ENCODE results near the gene ADIPOR2.

DNA sequence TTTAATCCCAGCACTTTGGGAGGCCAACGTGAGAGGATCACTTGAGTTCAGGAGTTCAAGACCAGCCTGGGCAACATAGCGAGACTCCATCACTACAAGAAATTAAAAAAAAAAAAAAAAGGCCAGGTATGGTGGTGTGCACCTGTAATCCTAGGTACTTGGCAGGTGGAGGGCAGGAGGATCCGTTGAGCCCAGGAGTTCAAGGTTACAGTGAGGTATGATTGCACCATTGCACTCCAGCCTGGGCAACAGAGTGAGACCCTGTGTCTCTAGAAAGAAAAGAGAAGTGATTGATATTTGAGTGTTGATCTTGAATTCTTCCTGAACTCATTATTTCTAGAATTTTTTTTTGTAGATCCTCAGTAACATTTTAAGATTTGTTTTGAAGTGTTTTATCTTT lies 59.4 kb downstream of the ADIPOR2 start:
- TF ChIP-seq, protein P1, sequence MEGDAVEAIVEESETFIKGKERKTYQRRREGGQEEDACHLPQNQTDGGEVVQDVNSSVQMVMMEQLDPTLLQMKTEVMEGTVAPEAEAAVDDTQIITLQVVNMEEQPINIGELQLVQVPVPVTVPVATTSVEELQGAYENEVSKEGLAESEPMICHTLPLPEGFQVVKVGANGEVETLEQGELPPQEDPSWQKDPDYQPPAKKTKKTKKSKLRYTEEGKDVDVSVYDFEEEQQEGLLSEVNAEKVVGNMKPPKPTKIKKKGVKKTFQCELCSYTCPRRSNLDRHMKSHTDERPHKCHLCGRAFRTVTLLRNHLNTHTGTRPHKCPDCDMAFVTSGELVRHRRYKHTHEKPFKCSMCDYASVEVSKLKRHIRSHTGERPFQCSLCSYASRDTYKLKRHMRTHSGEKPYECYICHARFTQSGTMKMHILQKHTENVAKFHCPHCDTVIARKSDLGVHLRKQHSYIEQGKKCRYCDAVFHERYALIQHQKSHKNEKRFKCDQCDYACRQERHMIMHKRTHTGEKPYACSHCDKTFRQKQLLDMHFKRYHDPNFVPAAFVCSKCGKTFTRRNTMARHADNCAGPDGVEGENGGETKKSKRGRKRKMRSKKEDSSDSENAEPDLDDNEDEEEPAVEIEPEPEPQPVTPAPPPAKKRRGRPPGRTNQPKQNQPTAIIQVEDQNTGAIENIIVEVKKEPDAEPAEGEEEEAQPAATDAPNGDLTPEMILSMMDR (IDR thresholded peaks at IDR 0.05; ENCODE audit: borderline replicate concordance, extremely low read depth, low read length, poor library complexity, severe bottlenecking), result no peak
- no peak for TF ChIP-seq EZH2 (IDR thresholded peaks at IDR 0.05; ENCODE audit: borderline replicate concordance, low read depth, low read length, severe bottlenecking)

Measured in DND-41 (cell line).